SJSA1 (cell line): ENCODE results near the gene YIPF2. TPM values are rescaled to one million over a fixed set of nuclear protein-coding genes. Genes with fewer than 3 reads are reported as not detected.

Source experiments
- total RNA-seq: library from RNA; depleted of rRNA; stranded (reverse); fragments of >200 nt; shearing (Covaris generic); gene quantifications from 2 replicates; pipeline ENCODE4 v1.2.3, GENCODE V29; 2014; rRNA removed

The YIPF2 gene
- total RNA-seq, 1 experiment from 2014 or later = 53.4 TPM

Other genes with a start within 250 kb of the YIPF2 start
- gene QTRT1, start 227.2 kb downstream of the YIPF2 start, total RNA-seq = 26.8 and 28.0 TPM in 2 replicates
- gene DNM2, start 210.6 kb downstream of the YIPF2 start, total RNA-seq = 57.8 and 58.4 TPM in 2 replicates
- gene TMED1, start 92.4 kb downstream of the YIPF2 start, total RNA-seq = 78.8 and 101 TPM in 2 replicates
- not detected in 2 replicates for gene C19orf38, start 80.2 kb downstream of the YIPF2 start, total RNA-seq
- 7.5 and 24.2 TPM in 2 replicates for gene CARM1, start 57.1 kb downstream of the YIPF2 start, total RNA-seq
- gene TIMM29, start 172 bp upstream of the YIPF2 start, total RNA-seq = 53.5 and 58.6 TPM in 2 replicates
- 104 TPM in 2 replicates for gene SMARCA4, start 32.4 kb upstream of the YIPF2 start, total RNA-seq
- 90.0 and 115 TPM in 2 replicates for gene LDLR, start 160.8 kb upstream of the YIPF2 start, total RNA-seq
- gene SPC24, start 227.1 kb upstream of the YIPF2 start, total RNA-seq = 120 and 143 TPM in 2 replicates